ENCODE data around the gene TTLL8. TPM values are rescaled to one million over a fixed set of nuclear protein-coding genes. Genes with fewer than 3 reads are reported as not detected.

The TTLL8 gene
- polyA plus RNA-seq, 1 donor from 2014 or later, result not detected

DNA sequence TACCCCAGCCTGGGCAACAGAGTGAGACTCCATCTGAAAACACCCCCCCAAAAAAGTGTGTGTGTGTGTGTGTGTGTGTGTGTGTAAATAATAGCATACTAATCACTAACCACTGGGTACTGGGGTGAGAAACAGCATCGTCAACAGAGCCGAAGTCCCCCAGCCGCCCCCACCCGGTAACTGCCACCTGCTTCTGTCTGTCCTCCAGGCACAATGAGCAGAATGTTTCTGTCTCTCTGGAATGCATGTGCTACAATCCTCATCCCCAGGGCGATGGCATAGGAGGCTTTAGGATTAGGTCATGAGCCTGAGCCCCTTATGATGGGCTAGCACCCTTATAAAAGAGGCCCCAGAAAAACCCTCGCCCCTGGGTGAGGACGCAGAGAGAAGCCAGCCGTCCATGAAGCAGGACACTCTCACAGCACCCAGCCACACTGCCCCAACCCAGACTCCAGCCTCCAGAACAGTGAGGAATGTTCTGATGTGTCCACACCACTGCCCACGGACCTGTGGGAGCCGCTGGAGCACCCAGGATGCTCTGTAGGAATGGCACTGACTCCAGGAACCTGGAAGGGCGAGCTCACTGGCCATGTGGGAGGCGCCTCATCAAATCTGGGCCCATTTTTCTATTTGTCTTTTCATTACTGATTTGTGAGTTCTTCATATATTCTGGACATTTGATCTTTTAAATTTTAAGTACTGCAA lies 9.9 kb downstream of the TTLL8 start:
- Histone ChIP-seq H3F3A (ENCODE audit: insufficient read depth, low read length, poor library complexity, severe bottlenecking) (no peaks in the 10 kb centered on the region), H3K27ac (ENCODE audit: low read length) (no peak overlapping the region), H3K9me3 (ENCODE audit: low read length) (no peaks in the 10 kb centered on the region), H3K9me2 (ENCODE audit: insufficient read depth, low read length) (no peaks in the 10 kb centered on the region), H4K20me1 (ENCODE audit: insufficient read depth) (no peaks in the 10 kb centered on the region), H3K27me3 (ENCODE audit: insufficient read depth, low read depth, low read length) (no peaks in the 10 kb centered on the region), H3K4me3 (ENCODE audit: low read length) (no peak overlapping the region), H2AFZ (ENCODE audit: low read depth, low read length) (no peak overlapping the region), H3K4me2 (ENCODE audit: low read length) (no peak overlapping the region), H3K36me3 (ENCODE audit: insufficient read depth, low read length) (no peaks in the 10 kb centered on the region), H3K9ac (ENCODE audit: low read length) (no peak overlapping the region), H3K79me2 (replicated peaks; ENCODE audit: insufficient read depth, low read length) (no peaks in the 10 kb centered on the region)
- TF ChIP-seq, protein P1, sequence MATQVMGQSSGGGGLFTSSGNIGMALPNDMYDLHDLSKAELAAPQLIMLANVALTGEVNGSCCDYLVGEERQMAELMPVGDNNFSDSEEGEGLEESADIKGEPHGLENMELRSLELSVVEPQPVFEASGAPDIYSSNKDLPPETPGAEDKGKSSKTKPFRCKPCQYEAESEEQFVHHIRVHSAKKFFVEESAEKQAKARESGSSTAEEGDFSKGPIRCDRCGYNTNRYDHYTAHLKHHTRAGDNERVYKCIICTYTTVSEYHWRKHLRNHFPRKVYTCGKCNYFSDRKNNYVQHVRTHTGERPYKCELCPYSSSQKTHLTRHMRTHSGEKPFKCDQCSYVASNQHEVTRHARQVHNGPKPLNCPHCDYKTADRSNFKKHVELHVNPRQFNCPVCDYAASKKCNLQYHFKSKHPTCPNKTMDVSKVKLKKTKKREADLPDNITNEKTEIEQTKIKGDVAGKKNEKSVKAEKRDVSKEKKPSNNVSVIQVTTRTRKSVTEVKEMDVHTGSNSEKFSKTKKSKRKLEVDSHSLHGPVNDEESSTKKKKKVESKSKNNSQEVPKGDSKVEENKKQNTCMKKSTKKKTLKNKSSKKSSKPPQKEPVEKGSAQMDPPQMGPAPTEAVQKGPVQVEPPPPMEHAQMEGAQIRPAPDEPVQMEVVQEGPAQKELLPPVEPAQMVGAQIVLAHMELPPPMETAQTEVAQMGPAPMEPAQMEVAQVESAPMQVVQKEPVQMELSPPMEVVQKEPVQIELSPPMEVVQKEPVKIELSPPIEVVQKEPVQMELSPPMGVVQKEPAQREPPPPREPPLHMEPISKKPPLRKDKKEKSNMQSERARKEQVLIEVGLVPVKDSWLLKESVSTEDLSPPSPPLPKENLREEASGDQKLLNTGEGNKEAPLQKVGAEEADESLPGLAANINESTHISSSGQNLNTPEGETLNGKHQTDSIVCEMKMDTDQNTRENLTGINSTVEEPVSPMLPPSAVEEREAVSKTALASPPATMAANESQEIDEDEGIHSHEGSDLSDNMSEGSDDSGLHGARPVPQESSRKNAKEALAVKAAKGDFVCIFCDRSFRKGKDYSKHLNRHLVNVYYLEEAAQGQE (IDR thresholded peaks at IDR 0.05; ENCODE audit: borderline replicate concordance), result no peak
- TF ChIP-seq MXI1 (conservative IDR thresholded peaks at IDR 0.05; ENCODE audit: poor library complexity, severe bottlenecking) (no peak), POLR2AphosphoS5 (IDR thresholded peaks at IDR 0.05) (no peak), EP300 (conservative IDR thresholded peaks at IDR 0.05; ENCODE audit: poor library complexity, severe bottlenecking) (no peak), TAF1 (IDR thresholded peaks at IDR 0.05; ENCODE audit: low read depth) (no peak), EZH2 (IDR thresholded peaks at IDR 0.05; ENCODE audit: borderline replicate concordance, insufficient read depth, low read length, poor library complexity, severe bottlenecking) (no peak), SMC3 (conservative IDR thresholded peaks at IDR 0.05; ENCODE audit: poor library complexity) (no peak), RAD21 (conservative IDR thresholded peaks at IDR 0.05) (no peak)
- TF ChIP-seq, protein P2, sequence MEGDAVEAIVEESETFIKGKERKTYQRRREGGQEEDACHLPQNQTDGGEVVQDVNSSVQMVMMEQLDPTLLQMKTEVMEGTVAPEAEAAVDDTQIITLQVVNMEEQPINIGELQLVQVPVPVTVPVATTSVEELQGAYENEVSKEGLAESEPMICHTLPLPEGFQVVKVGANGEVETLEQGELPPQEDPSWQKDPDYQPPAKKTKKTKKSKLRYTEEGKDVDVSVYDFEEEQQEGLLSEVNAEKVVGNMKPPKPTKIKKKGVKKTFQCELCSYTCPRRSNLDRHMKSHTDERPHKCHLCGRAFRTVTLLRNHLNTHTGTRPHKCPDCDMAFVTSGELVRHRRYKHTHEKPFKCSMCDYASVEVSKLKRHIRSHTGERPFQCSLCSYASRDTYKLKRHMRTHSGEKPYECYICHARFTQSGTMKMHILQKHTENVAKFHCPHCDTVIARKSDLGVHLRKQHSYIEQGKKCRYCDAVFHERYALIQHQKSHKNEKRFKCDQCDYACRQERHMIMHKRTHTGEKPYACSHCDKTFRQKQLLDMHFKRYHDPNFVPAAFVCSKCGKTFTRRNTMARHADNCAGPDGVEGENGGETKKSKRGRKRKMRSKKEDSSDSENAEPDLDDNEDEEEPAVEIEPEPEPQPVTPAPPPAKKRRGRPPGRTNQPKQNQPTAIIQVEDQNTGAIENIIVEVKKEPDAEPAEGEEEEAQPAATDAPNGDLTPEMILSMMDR (IDR thresholded peaks at IDR 0.05; ENCODE audit: poor library complexity, severe bottlenecking), result no peak

DNA sequence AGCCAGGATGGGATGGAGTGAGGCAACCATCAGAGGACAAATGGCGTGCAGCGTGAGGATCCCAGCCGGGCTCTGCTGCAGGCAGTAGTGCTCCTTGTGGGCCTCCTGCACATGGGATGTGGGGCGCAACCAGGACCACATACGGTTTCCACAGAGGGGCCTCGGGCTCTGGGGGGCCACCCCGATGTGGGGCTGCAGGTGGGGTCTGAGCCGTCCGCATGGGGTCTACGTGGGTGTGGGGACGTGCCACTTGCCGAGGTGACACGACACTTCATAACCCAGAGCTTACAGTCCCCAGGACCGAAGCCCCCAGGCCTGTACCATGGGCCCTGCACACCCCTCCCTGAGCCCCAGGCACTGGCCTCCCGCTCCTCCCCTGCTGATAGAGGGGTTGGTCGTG lies 10.8 kb downstream of the TTLL8 start:
- H3K4me3 ChIP-seq (ENCODE audit: low read length), result no peak overlapping the region
- H3K79me2 ChIP-seq (replicated peaks; ENCODE audit: insufficient read depth, low read length), result no peaks in the 10 kb centered on the region

More for the DNA sequence above, 10.8 kb downstream of the TTLL8 start:
- no peaks in the 10 kb centered on the region for H3K9me3 ChIP-seq (ENCODE audit: low read length)
- H4K20me1 ChIP-seq (ENCODE audit: insufficient read depth), result no peaks in the 10 kb centered on the region
- H2AFZ ChIP-seq (ENCODE audit: low read depth, low read length), result no peak overlapping the region
- no peaks in the 10 kb centered on the region for H3K36me3 ChIP-seq (ENCODE audit: insufficient read depth, low read length)
- H3K9me2 ChIP-seq (ENCODE audit: insufficient read depth, low read length), result no peaks in the 10 kb centered on the region
- TF ChIP-seq MXI1 (conservative IDR thresholded peaks at IDR 0.05; ENCODE audit: poor library complexity, severe bottlenecking) (no peak), EZH2 (IDR thresholded peaks at IDR 0.05; ENCODE audit: borderline replicate concordance, insufficient read depth, low read length, poor library complexity, severe bottlenecking) (no peak), EP300 (conservative IDR thresholded peaks at IDR 0.05; ENCODE audit: poor library complexity, severe bottlenecking) (no peak), POLR2AphosphoS5 (IDR thresholded peaks at IDR 0.05) (no peak), RAD21 (conservative IDR thresholded peaks at IDR 0.05) (no peak), TAF1 (IDR thresholded peaks at IDR 0.05; ENCODE audit: low read depth) (no peak), SMC3 (conservative IDR thresholded peaks at IDR 0.05; ENCODE audit: poor library complexity) (no peak)
- TF ChIP-seq, protein P1 (IDR thresholded peaks at IDR 0.05; ENCODE audit: borderline replicate concordance), result no peak
- TF ChIP-seq, protein P2 (IDR thresholded peaks at IDR 0.05; ENCODE audit: poor library complexity, severe bottlenecking), result no peak
- H3F3A ChIP-seq (ENCODE audit: insufficient read depth, low read length, poor library complexity, severe bottlenecking), result no peaks in the 10 kb centered on the region
- no peak overlapping the region for H3K27ac ChIP-seq (ENCODE audit: low read length)
- H3K27me3 ChIP-seq (ENCODE audit: insufficient read depth, low read depth, low read length), result no peaks in the 10 kb centered on the region
- H3K9ac ChIP-seq (ENCODE audit: low read length), result no peak overlapping the region
- no peak overlapping the region for H3K4me2 ChIP-seq (ENCODE audit: low read length)
